ENCODE measurements around the gene RFX7.

RFX7 gene

GRCh38 chr15:56098195-56098863 lies 145.3 kb downstream of the RFX7 start:
- H3K4me3 ChIP-seq (ENCODE audit: low read depth, low read length) = no peak overlapping the region

GRCh38 chr15:56095406-56095805 lies 148.3 kb downstream of the RFX7 start:
- H3K9ac ChIP-seq (ENCODE audit: low read depth, low read length) = no peak overlapping the region
- H3K4me3 ChIP-seq (ENCODE audit: low read depth, low read length) = no peak overlapping the region
- H3K4me1 ChIP-seq (ENCODE audit: control insufficient read depth, insufficient read depth, low read length) = no peaks in the 10 kb centered on the region
- H3K9me3 ChIP-seq (ENCODE audit: control insufficient read depth, insufficient read depth, low read length) = no peaks in the 10 kb centered on the region
- H3K36me3 ChIP-seq (ENCODE audit: control insufficient read depth, insufficient read depth, low read length) = peaks cover 33% of the 10 kb centered on the region
- H3K27me3 ChIP-seq (ENCODE audit: control insufficient read depth, insufficient read depth, low read length) = no peaks in the 10 kb centered on the region

More at GRCh38 chr15:56098195-56098863, 145.3 kb downstream of the RFX7 start:
- H3K9me3 ChIP-seq (ENCODE audit: control insufficient read depth, insufficient read depth, low read length) = no peaks in the 10 kb centered on the region
- H3K4me1 ChIP-seq (ENCODE audit: control insufficient read depth, insufficient read depth, low read length) = no peaks in the 10 kb centered on the region
- H3K27me3 ChIP-seq (ENCODE audit: control insufficient read depth, insufficient read depth, low read length) = no peaks in the 10 kb centered on the region
- H3K9ac ChIP-seq (ENCODE audit: low read depth, low read length) = no peak overlapping the region
- H3K36me3 ChIP-seq (ENCODE audit: control insufficient read depth, insufficient read depth, low read length) = peaks cover 31% of the 10 kb centered on the region

DNA sequence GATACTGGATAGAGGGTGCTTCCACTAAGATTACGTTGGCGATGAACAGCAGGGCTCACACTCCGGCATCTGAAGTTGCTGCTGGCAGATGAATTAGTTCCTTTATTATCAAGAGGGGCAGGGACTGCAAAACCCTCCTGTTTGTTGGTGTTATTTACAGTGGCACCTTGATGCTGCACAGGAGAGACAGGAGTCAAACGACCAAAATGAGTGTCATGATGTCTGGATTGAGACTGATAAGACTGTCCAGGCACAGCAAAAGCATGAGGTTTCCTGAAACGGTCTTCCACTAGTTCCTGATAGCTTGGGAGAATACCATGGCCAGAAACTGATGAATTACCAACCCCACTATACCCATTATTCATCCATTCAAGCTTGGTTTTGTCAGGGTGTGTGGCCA lies 149.5 kb downstream of the RFX7 start:
- peaks cover 33% of the 10 kb centered on the region for H3K36me3 ChIP-seq (ENCODE audit: control insufficient read depth, insufficient read depth, low read length)
- no peak overlapping the region for H3K9ac ChIP-seq (ENCODE audit: low read depth, low read length)
- H3K4me3 ChIP-seq (ENCODE audit: low read depth, low read length) = no peak overlapping the region
- no peaks in the 10 kb centered on the region for H3K27me3 ChIP-seq (ENCODE audit: control insufficient read depth, insufficient read depth, low read length)
- no peaks in the 10 kb centered on the region for H3K4me1 ChIP-seq (ENCODE audit: control insufficient read depth, insufficient read depth, low read length)
- H3K9me3 ChIP-seq (ENCODE audit: control insufficient read depth, insufficient read depth, low read length) = no peaks in the 10 kb centered on the region

DNA sequence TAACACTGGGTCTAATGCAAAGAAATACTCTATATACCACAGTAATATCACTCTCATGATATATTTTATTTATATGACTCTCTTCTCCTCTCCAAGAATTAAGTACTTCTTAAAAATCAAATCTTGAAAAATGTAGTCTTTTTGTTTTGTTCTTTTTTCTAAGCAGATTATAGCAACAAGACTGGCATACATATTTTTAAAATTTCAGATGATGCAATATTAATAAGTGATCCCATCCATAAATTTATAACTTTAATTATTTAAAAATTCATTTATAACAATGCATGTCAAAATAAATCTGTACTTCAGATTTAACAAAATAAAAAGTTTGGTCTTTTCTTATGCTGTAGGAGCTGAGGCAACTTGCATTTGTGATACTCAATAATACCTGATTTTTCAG lies 155.3 kb downstream of the RFX7 start:
- Histone ChIP-seq H3K9ac (ENCODE audit: low read depth, low read length) (no peak overlapping the region), H3K4me1 (ENCODE audit: control insufficient read depth, insufficient read depth, low read length) (no peaks in the 10 kb centered on the region), H3K4me3 (ENCODE audit: low read depth, low read length) (no peak overlapping the region), H3K9me3 (ENCODE audit: control insufficient read depth, insufficient read depth, low read length) (no peaks in the 10 kb centered on the region), H3K27me3 (ENCODE audit: control insufficient read depth, insufficient read depth, low read length) (no peaks in the 10 kb centered on the region), H3K36me3 (ENCODE audit: control insufficient read depth, insufficient read depth, low read length) (peaks cover 2% of the 10 kb centered on the region)

- no peak overlapping the region for H3K9ac ChIP-seq (ENCODE audit: low read depth, low read length)
- H3K36me3 ChIP-seq (ENCODE audit: control insufficient read depth, insufficient read depth, low read length) = no peaks in the 10 kb centered on the region
- H3K4me3 ChIP-seq (ENCODE audit: low read depth, low read length) = no peak overlapping the region
- H3K4me1 ChIP-seq (ENCODE audit: control insufficient read depth, insufficient read depth, low read length) = no peaks in the 10 kb centered on the region
- H3K9me3 ChIP-seq (ENCODE audit: control insufficient read depth, insufficient read depth, low read length) = no peaks in the 10 kb centered on the region
- H3K27me3 ChIP-seq (ENCODE audit: control insufficient read depth, insufficient read depth, low read length) = no peaks in the 10 kb centered on the region
Observed at GRCh38 chr15:56086566-56086965, 157.1 kb downstream of the RFX7 start.

DNA sequence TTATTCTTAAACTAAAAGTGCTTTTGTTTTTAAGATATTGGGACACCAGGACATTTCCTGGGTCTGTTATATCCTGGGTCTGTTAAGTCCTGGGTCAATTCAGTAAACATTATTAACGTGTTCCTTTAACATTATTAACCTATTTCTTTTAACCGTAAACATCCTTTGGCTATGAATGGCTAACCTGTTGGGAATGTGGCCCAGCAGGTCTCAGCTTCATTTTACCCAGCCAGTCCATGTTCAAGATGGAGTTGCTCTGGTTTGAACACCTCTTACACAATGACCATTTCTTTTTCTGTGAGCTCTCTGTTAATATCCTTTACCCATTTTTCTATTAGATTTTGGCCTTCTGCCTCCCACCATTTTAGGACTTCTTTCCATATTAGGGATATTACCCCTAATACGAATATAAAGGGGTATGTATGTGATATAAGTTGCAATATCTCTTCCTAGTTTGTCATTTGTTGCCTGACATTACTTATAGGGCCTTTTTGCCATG lies 161.4 kb downstream of the RFX7 start:
- Histone ChIP-seq H3K9ac (ENCODE audit: low read depth, low read length) (no peak overlapping the region), H3K36me3 (ENCODE audit: control insufficient read depth, insufficient read depth, low read length) (no peaks in the 10 kb centered on the region)

GRCh38 chr15:56077081-56077480 lies 166.6 kb downstream of the RFX7 start:
- no peaks in the 10 kb centered on the region for H3K9me3 ChIP-seq (ENCODE audit: control insufficient read depth, insufficient read depth, low read length)

More for the DNA sequence above, 161.4 kb downstream of the RFX7 start:
- Histone ChIP-seq H3K4me1 (ENCODE audit: control insufficient read depth, insufficient read depth, low read length) (no peaks in the 10 kb centered on the region), H3K27me3 (ENCODE audit: control insufficient read depth, insufficient read depth, low read length) (no peaks in the 10 kb centered on the region), H3K4me3 (ENCODE audit: low read depth, low read length) (no peak overlapping the region), H3K9me3 (ENCODE audit: control insufficient read depth, insufficient read depth, low read length) (no peaks in the 10 kb centered on the region)

GRCh38 chr15:56076640-56077039 lies 167.0 kb downstream of the RFX7 start:
- H3K27me3 ChIP-seq (ENCODE audit: control insufficient read depth, insufficient read depth, low read length) = no peaks in the 10 kb centered on the region
- no peak overlapping the region for H3K9ac ChIP-seq (ENCODE audit: low read depth, low read length)
- H3K4me3 ChIP-seq (ENCODE audit: low read depth, low read length) = no peak overlapping the region
- H3K9me3 ChIP-seq (ENCODE audit: control insufficient read depth, insufficient read depth, low read length) = no peaks in the 10 kb centered on the region
- H3K4me1 ChIP-seq (ENCODE audit: control insufficient read depth, insufficient read depth, low read length) = no peaks in the 10 kb centered on the region
- no peaks in the 10 kb centered on the region for H3K36me3 ChIP-seq (ENCODE audit: control insufficient read depth, insufficient read depth, low read length)

More at GRCh38 chr15:56077081-56077480, 166.6 kb downstream of the RFX7 start:
- H3K4me1 ChIP-seq (ENCODE audit: control insufficient read depth, insufficient read depth, low read length) = no peaks in the 10 kb centered on the region
- H3K9ac ChIP-seq (ENCODE audit: low read depth, low read length) = no peak overlapping the region
- no peaks in the 10 kb centered on the region for H3K27me3 ChIP-seq (ENCODE audit: control insufficient read depth, insufficient read depth, low read length)
- H3K36me3 ChIP-seq (ENCODE audit: control insufficient read depth, insufficient read depth, low read length) = no peaks in the 10 kb centered on the region
- no peak overlapping the region for H3K4me3 ChIP-seq (ENCODE audit: low read depth, low read length)

- Histone ChIP-seq H3K27me3 (ENCODE audit: control insufficient read depth, insufficient read depth, low read length) (no peaks in the 10 kb centered on the region), H3K9me3 (ENCODE audit: control insufficient read depth, insufficient read depth, low read length) (no peaks in the 10 kb centered on the region), H3K9ac (ENCODE audit: low read depth, low read length) (no peak overlapping the region), H3K4me1 (ENCODE audit: control insufficient read depth, insufficient read depth, low read length) (no peaks in the 10 kb centered on the region), H3K4me3 (ENCODE audit: low read depth, low read length) (no peak overlapping the region), H3K36me3 (ENCODE audit: control insufficient read depth, insufficient read depth, low read length) (no peaks in the 10 kb centered on the region)
Observed at GRCh38 chr15:56074481-56075265, 169.0 kb downstream of the RFX7 start.

- H3K4me3 ChIP-seq (ENCODE audit: low read depth, low read length) = no peak overlapping the region
- H3K4me1 ChIP-seq (ENCODE audit: control insufficient read depth, insufficient read depth, low read length) = no peaks in the 10 kb centered on the region
- H3K9ac ChIP-seq (ENCODE audit: low read depth, low read length) = no peak overlapping the region
- no peaks in the 10 kb centered on the region for H3K9me3 ChIP-seq (ENCODE audit: control insufficient read depth, insufficient read depth, low read length)
- no peaks in the 10 kb centered on the region for H3K27me3 ChIP-seq (ENCODE audit: control insufficient read depth, insufficient read depth, low read length)
- no peaks in the 10 kb centered on the region for H3K36me3 ChIP-seq (ENCODE audit: control insufficient read depth, insufficient read depth, low read length)
Observed at GRCh38 chr15:56064152-56064551, 179.5 kb downstream of the RFX7 start.

DNA sequence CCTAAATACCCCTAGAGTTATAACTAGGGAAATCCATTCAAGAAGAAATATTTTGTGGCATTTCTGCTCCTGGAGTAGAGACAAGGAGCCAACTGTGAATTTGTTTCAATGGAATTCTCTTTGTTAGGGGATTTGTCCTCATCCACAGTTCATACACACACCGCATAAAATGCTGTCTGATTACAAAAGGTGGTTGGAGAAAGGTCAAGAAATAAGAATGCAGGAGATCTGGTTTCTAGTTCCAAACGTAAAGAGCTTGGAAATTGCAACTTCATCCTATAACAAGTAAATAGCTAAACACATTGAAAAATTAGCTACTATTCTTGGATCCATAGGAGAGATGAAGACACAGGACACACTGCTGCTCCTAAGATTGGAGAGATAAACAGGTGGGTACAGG lies 184.0 kb downstream of the RFX7 start:
- H3K9me3 ChIP-seq (ENCODE audit: control insufficient read depth, insufficient read depth, low read length) = no peaks in the 10 kb centered on the region
- no peak overlapping the region for H3K9ac ChIP-seq (ENCODE audit: low read depth, low read length)
- no peaks in the 10 kb centered on the region for H3K36me3 ChIP-seq (ENCODE audit: control insufficient read depth, insufficient read depth, low read length)
- no peaks in the 10 kb centered on the region for H3K4me1 ChIP-seq (ENCODE audit: control insufficient read depth, insufficient read depth, low read length)
- H3K27me3 ChIP-seq (ENCODE audit: control insufficient read depth, insufficient read depth, low read length) = no peaks in the 10 kb centered on the region
- no peak overlapping the region for H3K4me3 ChIP-seq (ENCODE audit: low read depth, low read length)

GRCh38 chr15:56058986-56059385 lies 184.7 kb downstream of the RFX7 start:
- Histone ChIP-seq H3K4me1 (ENCODE audit: control insufficient read depth, insufficient read depth, low read length) (no peaks in the 10 kb centered on the region), H3K9me3 (ENCODE audit: control insufficient read depth, insufficient read depth, low read length) (no peaks in the 10 kb centered on the region), H3K36me3 (ENCODE audit: control insufficient read depth, insufficient read depth, low read length) (no peaks in the 10 kb centered on the region), H3K27me3 (ENCODE audit: control insufficient read depth, insufficient read depth, low read length) (no peaks in the 10 kb centered on the region), H3K4me3 (ENCODE audit: low read depth, low read length) (no peak overlapping the region), H3K9ac (ENCODE audit: low read depth, low read length) (no peak overlapping the region)
